ENCODE data around the gene NAT10.

GRCh38 chr11:34184505-34185015, 79.1 kb downstream of the NAT10 start:
- no peak for TF ChIP-seq POLR2A (IDR thresholded peaks at IDR 0.05)
- TF ChIP-seq CTCF (IDR thresholded peaks at IDR 0.05) = no peak
